ENCODE results near the gene NOTCH3. TPM values are rescaled to one million over a fixed set of nuclear protein-coding genes. Genes with fewer than 3 reads are reported as not detected.

NOTCH3 gene
- total RNA-seq, 2 donors from 2014 or later = 289 to 448 TPM

DNA sequence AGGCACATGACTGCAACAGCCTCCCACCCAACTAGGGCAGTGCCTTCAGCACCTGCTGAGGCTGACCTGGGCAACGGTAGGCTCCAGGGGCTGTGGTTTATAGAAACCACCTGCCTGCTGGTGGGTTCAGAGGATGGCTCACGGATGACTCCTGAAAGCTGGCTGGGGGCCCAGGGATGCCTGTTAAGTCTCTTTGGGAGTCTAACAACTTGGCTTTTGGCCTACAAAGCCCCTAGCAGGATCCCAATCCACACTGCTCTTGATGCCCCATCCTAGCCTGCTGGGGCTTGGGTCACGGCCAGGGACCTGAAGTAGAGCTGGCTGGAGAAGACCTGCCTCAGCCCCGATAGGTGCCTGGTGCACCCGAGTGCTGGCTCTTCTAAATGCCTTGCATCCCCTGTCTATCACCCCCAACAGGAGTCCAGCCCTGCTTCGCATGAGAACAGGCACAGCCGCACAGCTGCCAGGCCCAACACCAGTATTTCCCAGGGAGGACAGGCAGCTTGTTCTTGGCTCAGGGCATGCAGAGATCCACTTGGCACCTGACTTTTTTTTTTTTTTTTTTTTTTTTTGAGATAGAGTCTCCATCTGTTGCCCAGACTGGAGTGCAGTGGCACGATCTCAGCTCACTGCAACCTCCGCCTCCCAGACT lies 40.6 kb upstream of the NOTCH3 start:
- Histone ChIP-seq H3K4me1 (ENCODE audit: control insufficient read depth in 1 of 2, low read depth in 2 of 2) (peaks cover 20 to 40% of the 10 kb centered on the region in 2 donors), H3K27me3 (replicated peaks; ENCODE audit: insufficient read depth) (no peaks in the 10 kb centered on the region), H3K36me3 (peaks cover 46% of the 10 kb centered on the region), H3K4me3 (no peak overlapping the region), H3K9me3 (no peaks in the 10 kb centered on the region), H3K27ac (no peak overlapping the region)
- TF ChIP-seq, protein P1, sequence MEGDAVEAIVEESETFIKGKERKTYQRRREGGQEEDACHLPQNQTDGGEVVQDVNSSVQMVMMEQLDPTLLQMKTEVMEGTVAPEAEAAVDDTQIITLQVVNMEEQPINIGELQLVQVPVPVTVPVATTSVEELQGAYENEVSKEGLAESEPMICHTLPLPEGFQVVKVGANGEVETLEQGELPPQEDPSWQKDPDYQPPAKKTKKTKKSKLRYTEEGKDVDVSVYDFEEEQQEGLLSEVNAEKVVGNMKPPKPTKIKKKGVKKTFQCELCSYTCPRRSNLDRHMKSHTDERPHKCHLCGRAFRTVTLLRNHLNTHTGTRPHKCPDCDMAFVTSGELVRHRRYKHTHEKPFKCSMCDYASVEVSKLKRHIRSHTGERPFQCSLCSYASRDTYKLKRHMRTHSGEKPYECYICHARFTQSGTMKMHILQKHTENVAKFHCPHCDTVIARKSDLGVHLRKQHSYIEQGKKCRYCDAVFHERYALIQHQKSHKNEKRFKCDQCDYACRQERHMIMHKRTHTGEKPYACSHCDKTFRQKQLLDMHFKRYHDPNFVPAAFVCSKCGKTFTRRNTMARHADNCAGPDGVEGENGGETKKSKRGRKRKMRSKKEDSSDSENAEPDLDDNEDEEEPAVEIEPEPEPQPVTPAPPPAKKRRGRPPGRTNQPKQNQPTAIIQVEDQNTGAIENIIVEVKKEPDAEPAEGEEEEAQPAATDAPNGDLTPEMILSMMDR (IDR thresholded peaks at IDR 0.05) = no peak
- no peak for ATAC-seq (ENCODE audit: insufficient number of reproducible peaks, low FRiP score, low read depth)
- no peak for DNase-seq (ENCODE audit: low spot score)

DNA sequence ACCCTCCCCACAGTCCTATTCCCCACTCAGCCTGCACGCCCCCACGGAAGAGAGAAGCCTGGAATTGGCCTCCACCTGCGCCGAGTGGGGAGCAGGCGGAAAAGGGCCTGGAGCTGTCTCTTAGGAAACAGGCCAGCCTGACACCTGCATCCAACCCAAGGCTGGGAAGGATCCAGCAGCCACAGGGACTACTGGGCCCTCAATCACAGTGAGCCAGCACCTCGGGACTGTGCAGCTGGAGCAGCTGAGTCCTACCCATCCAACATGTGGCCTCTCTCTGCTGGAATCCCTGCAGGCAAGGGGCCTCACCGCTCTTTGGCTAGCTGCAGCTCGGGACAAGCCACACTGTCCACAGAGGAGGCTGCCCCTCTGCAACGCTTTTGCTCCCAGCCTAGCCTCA lies 39.7 kb upstream of the NOTCH3 start:
- Histone ChIP-seq H3K4me3 (no peak overlapping the region), H3K9me3 (no peaks in the 10 kb centered on the region), H3K27me3 (replicated peaks; ENCODE audit: insufficient read depth) (no peaks in the 10 kb centered on the region), H3K27ac (no peak overlapping the region), H3K36me3 (peaks cover 54% of the 10 kb centered on the region), H3K4me1 (ENCODE audit: control insufficient read depth in 1 of 2, low read depth in 2 of 2) (peaks cover 11 to 32% of the 10 kb centered on the region in 2 donors)
- DNase-seq (ENCODE audit: low spot score) = no peak
- ATAC-seq (ENCODE audit: insufficient number of reproducible peaks, low FRiP score, low read depth) = no peak
- TF ChIP-seq, protein P1 (IDR thresholded peaks at IDR 0.05) = no peak

DNA sequence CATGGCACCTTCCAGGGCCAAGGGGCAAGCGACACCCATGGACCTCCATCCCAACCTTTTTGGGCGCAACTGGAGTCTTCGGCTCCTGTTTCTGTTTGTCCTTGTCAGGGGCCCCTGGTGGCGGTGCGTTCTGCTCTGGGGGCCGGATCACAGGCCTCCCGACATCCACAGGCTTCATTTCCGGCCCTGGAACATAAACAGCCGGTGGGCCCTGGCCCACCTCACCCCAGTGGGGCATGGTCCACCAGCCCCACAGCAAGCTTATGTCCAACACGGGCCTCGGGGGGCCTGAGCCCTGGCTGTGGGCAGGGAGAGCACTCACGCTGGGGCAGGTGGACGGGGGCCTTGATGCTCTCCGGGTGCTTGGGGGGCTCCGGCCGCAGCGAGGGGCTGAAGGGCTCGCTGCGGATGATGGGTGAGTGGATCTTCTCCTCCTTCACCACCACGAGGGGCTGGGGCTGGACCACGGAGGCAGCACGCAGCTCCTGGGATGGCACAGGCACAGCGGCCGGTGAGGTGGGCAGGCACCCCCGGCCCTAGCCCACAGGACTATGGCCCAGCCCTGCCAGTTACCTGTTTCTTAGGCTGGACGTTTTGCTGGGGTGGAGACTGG lies 38.6 kb upstream of the NOTCH3 start:
- no peak overlapping the region for H3K27ac ChIP-seq
- ATAC-seq (ENCODE audit: insufficient number of reproducible peaks, low FRiP score, low read depth) (no peak), DNase-seq (ENCODE audit: low spot score) (no peak)
- peaks cover 55% of the 10 kb centered on the region for H3K36me3 ChIP-seq
- no peaks in the 10 kb centered on the region for H3K9me3 ChIP-seq
- H3K4me1 ChIP-seq (ENCODE audit: control insufficient read depth in 1 of 2, low read depth in 2 of 2) = peaks cover under 1 to 21% of the 10 kb centered on the region in 2 donors
- H3K4me3 ChIP-seq = no peak overlapping the region
- TF ChIP-seq, protein P1 (IDR thresholded peaks at IDR 0.05) = no peak
- H3K27me3 ChIP-seq (replicated peaks; ENCODE audit: insufficient read depth) = no peaks in the 10 kb centered on the region

DNA sequence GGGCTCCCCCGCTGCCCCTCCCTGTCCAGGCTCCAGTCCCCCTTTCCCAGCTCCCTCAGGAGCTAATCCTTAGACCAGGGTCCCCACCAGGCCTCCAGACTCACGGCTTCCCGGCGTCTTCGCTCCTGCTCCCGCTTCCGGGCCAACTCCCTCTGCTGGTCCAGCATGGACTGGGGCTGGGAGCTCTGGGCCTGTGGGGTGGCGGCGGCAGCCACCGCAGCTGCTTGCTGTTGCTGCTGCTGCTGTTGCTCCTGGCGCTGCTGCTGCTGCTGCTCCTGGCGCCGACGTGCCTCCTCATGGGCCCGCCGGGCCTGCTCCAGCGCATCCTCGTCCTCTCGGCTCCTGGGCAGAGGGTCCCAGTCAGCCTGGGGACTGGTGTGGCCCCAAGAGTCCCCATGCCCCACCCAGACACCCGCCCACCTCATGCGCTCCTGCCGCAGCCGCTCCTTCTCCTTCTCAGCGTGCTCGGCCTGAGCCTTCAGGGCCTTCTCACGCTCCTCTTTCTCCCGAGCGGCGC lies 37.9 kb upstream of the NOTCH3 start:
- H3K27me3 ChIP-seq (replicated peaks; ENCODE audit: insufficient read depth) = no peaks in the 10 kb centered on the region
- H3K36me3 ChIP-seq = peaks cover 52% of the 10 kb centered on the region
- ATAC-seq (ENCODE audit: insufficient number of reproducible peaks, low FRiP score, low read depth) (no peak), DNase-seq (ENCODE audit: low spot score) (no peak)
- H3K27ac ChIP-seq = no peak overlapping the region
- peaks cover 0 to 15% of the 10 kb centered on the region in 2 donors for H3K4me1 ChIP-seq (ENCODE audit: control insufficient read depth in 1 of 2, low read depth in 2 of 2)
- no peak overlapping the region for H3K4me3 ChIP-seq
- TF ChIP-seq, protein P1 (IDR thresholded peaks at IDR 0.05) = no peak
- no peaks in the 10 kb centered on the region for H3K9me3 ChIP-seq

DNA sequence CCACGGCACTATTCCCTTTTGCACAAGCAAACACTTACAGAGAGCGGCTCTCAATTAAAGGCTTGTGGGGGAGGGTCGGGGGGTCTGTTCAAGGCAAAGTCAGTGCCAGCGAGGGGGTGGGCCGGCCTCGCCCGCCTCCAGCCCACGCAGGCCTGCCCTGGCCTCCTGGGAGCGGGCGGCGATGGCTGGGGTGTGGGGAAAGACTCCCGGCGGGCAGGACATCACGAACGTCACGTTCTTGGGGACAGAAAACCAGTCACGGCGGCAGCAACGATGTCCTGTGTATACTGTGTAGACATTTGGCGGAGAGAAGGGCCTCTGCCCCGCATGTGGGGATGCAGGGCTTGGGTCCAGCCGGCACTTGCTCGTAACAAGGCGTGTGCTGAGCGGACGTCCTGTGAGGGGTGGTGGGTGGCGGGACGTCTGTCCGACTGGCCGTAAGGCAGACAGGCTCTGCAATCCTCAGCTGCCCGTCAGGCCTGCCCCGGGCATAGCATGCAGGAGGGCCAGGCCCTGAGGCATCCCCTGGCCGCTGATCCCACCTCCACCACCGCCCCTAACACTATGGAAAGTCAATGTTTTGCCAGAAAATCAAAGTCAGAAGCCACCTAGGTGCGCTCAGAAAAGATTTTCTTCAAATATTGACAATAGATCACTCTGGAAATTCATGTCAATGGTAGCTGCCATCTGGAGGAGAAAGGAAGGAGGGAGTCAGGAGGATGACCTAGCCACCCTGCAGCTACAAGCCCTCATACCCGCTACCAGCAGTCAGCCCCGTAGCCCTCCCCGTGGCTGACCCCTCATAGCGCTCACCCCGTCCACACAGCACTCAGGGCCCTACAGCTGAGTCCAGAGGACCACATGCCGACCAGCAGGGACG lies 37.2 kb upstream of the NOTCH3 start:
- no peak for ATAC-seq (ENCODE audit: insufficient number of reproducible peaks, low FRiP score, low read depth)
- Histone ChIP-seq H3K27me3 (replicated peaks; ENCODE audit: insufficient read depth) (no peaks in the 10 kb centered on the region), H3K27ac (no peak overlapping the region), H3K4me1 (ENCODE audit: control insufficient read depth in 1 of 2, low read depth in 2 of 2) (peaks cover 0 to 10% of the 10 kb centered on the region in 2 donors), H3K4me3 (no peak overlapping the region), H3K9me3 (no peaks in the 10 kb centered on the region), H3K36me3 (peaks cover 52% of the 10 kb centered on the region)
- no peak for DNase-seq (ENCODE audit: low spot score)
- TF ChIP-seq, protein P1 (IDR thresholded peaks at IDR 0.05) = no peak
